ENCODE measurements around the gene HMGN2.
A peak's percentile ranks its signal among the peaks of the same experiment; 100 is the strongest.
"Not testable (repeated sequence)": the region's sequence is repeated elsewhere in the genome, so short reads cannot be mapped to it uniquely, and the experiment has no call there.

Gene HMGN2

DNA sequence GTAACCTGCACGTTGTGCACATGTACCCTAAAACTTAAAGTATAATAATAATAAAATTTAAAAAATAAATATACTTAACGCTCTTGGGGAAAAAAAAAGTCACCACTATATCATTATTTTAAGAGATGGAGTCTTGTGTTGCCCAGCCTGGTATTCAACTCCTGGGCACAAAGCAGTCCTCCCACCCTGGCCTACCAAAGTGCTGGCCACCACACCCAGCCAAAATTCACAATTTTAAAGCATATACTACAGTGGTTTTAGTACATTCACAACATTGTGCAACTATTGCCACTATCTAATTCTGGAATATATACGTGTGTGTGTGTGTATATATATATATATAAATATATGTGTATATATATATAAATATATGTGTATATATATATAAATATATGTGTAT, 5.9 kb downstream of the HMGN2 start:
- Histone ChIP-seq H3K9me3 (ENCODE audit: control insufficient read depth in 1 of 2, low read length in 2 of 2) (no peaks in the 10 kb centered on the region), H3K36me3 (ENCODE audit: control insufficient read depth in 1 of 2, insufficient read depth in 2 of 2, low read length in 2 of 2) (peaks cover 23 to 29% of the 10 kb centered on the region in 2 donors), H3K4me1 (ENCODE audit: control insufficient read depth in 1 of 2, insufficient read depth in 2 of 2, low read length in 2 of 2) (peaks cover 12 to 20% of the 10 kb centered on the region in 2 donors), H3K27me3 (ENCODE audit: low read depth, low read length) (no peaks in the 10 kb centered on the region), H3K27ac (ENCODE audit: low read length) (no peak overlapping the region), H3K4me3 (ENCODE audit: low read depth in 1 of 2, low read length in 2 of 2) (no peak overlapping the region)

DNA sequence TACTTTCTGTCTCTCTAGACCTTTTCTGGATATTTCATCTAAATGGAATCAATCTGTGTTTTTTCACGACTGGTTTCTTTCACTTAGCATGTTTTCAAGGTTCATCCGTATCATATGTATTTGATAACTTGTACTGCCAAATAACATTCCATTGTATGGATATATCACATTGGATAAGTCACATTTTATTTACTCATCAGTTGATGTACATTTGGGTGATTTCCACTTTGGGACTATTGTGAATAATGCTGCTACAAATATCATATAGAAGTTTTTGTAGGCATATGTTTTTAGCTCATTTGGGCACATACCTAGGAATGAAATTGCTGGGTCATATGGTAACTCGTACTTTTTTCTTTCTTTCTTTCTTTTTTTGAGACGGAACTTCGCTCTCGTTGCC, 6.7 kb downstream of the HMGN2 start:
- H3K27me3 ChIP-seq (ENCODE audit: low read depth, low read length), result no peaks in the 10 kb centered on the region
- peaks cover 21 to 24% of the 10 kb centered on the region in 2 donors for H3K36me3 ChIP-seq (ENCODE audit: control insufficient read depth in 1 of 2, insufficient read depth in 2 of 2, low read length in 2 of 2)
- H3K27ac ChIP-seq (ENCODE audit: low read length), result no peak overlapping the region
- peaks cover 5 to 12% of the 10 kb centered on the region in 2 donors for H3K4me1 ChIP-seq (ENCODE audit: control insufficient read depth in 1 of 2, insufficient read depth in 2 of 2, low read length in 2 of 2)
- no peak overlapping the region for H3K4me3 ChIP-seq (ENCODE audit: low read depth in 1 of 2, low read length in 2 of 2)
- H3K9me3 ChIP-seq (ENCODE audit: control insufficient read depth in 1 of 2, low read length in 2 of 2), result no peaks in the 10 kb centered on the region

DNA sequence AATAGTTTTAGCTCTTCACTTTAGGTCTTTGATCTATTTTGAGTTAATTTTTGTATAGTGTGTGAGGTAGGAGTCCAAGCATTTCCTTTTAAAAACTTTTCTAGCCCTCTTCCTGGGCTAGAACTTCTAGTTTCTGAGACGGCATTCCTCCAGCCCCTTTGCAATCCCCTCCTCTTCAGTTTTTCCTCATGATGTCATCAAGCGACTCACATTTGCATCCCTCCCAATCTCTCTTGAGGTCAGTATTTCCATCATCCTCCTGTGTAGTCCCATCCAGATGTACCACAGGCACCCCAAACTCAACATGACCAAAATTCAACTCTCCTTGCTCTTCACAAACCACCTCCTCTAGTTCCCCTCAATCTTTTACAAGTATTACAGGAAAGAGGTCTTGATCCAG, 10.7 kb downstream of the HMGN2 start:
- no peaks in the 10 kb centered on the region for H3K27me3 ChIP-seq (ENCODE audit: low read depth, low read length)
- H3K36me3 ChIP-seq (ENCODE audit: control insufficient read depth in 1 of 2, insufficient read depth in 2 of 2, low read length in 2 of 2), result no peaks in the 10 kb centered on the region
- no peaks in the 10 kb centered on the region for H3K9me3 ChIP-seq (ENCODE audit: control insufficient read depth in 1 of 2, low read length in 2 of 2)
- no peak overlapping the region for H3K27ac ChIP-seq (ENCODE audit: low read length)
- H3K4me3 ChIP-seq (ENCODE audit: low read depth in 1 of 2, low read length in 2 of 2), result no peak overlapping the region
- no peaks in the 10 kb centered on the region for H3K4me1 ChIP-seq (ENCODE audit: control insufficient read depth in 1 of 2, insufficient read depth in 2 of 2, low read length in 2 of 2)

DNA sequence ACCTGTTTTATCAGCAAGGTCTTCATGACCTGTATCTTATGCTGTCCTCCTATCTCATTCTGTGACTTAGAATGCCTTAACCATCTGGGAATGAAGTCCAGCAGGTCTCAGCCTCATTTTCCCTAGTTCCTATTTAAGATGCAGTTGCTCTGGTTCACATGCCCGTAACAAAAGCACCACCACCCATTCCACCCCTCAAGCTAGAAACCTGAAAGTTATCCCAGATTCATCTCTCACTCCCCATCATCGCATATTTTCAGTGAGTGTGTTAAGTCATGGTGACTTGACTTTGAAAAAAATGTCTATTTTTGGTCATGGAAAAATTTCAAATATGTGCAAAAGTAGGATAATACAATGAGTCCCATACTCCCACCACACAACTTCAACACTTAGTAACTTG, 11.7 kb downstream of the HMGN2 start:
- Histone ChIP-seq H3K4me3 (ENCODE audit: low read depth in 1 of 2, low read length in 2 of 2) (no peak overlapping the region), H3K4me1 (ENCODE audit: control insufficient read depth in 1 of 2, insufficient read depth in 2 of 2, low read length in 2 of 2) (no peaks in the 10 kb centered on the region), H3K27ac (ENCODE audit: low read length) (no peak overlapping the region), H3K9me3 (ENCODE audit: control insufficient read depth in 1 of 2, low read length in 2 of 2) (no peaks in the 10 kb centered on the region), H3K36me3 (ENCODE audit: control insufficient read depth in 1 of 2, insufficient read depth in 2 of 2, low read length in 2 of 2) (no peaks in the 10 kb centered on the region), H3K27me3 (ENCODE audit: low read depth, low read length) (no peaks in the 10 kb centered on the region)

DNA sequence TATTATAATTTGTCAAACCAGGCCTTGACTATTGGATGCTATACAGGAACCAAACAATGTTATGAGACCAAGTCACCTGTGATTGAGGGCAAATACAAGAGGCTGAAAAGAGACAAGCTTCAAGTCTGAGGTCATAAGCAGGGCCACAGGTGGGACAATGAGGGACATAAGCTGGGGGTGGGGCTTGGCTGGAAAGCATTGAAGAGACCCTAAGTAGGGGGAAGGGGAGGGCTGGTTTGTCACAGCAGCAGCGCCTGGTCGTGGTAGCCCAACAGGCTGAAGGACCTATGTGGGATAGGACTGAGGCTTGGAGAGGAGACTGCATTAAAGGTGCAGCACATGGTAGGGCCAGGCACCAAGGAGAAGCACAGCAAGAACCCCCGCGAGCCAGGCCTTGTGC, 17.9 kb downstream of the HMGN2 start:
- Histone ChIP-seq H3K27me3 (ENCODE audit: low read depth, low read length) (no peaks in the 10 kb centered on the region), H3K9me3 (ENCODE audit: control insufficient read depth in 1 of 2, low read length in 2 of 2) (no peaks in the 10 kb centered on the region), H3K36me3 (ENCODE audit: control insufficient read depth in 1 of 2, insufficient read depth in 2 of 2, low read length in 2 of 2) (no peaks in the 10 kb centered on the region), H3K4me3 (ENCODE audit: low read depth in 1 of 2, low read length in 2 of 2) (no peak overlapping the region), H3K27ac (ENCODE audit: low read length) (no peak overlapping the region), H3K4me1 (ENCODE audit: control insufficient read depth in 1 of 2, insufficient read depth in 2 of 2, low read length in 2 of 2) (no peaks in the 10 kb centered on the region)

DNA sequence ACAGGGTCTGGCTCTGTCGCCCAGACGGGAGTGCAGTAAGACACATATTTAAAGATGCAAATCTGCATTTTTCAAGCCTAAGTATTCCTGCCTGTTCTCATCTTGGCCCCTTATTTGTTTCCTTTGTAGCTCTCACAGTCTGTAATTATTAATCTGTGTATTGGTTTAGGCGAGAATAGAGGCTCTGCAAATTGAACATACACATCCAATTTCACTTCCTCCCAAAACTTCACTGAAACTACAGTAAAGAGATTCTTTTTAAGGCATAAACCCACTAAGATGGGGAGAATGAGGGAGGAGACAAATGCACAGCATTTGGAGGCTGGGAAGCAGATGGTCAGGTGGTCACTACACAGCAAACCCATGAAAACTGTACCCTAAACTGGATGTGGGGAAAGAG, 21.0 kb downstream of the HMGN2 start:
- no peaks in the 10 kb centered on the region for H3K36me3 ChIP-seq (ENCODE audit: control insufficient read depth in 1 of 2, insufficient read depth in 2 of 2, low read length in 2 of 2)
- H3K9me3 ChIP-seq (ENCODE audit: control insufficient read depth in 1 of 2, low read length in 2 of 2), result no peaks in the 10 kb centered on the region
- no peak overlapping the region for H3K27ac ChIP-seq (ENCODE audit: low read length)
- H3K4me1 ChIP-seq (ENCODE audit: control insufficient read depth in 1 of 2, insufficient read depth in 2 of 2, low read length in 2 of 2), result no peaks in the 10 kb centered on the region
- H3K27me3 ChIP-seq (ENCODE audit: low read depth, low read length), result no peaks in the 10 kb centered on the region
- H3K4me3 ChIP-seq (ENCODE audit: low read depth in 1 of 2, low read length in 2 of 2), result no peak overlapping the region

DNA sequence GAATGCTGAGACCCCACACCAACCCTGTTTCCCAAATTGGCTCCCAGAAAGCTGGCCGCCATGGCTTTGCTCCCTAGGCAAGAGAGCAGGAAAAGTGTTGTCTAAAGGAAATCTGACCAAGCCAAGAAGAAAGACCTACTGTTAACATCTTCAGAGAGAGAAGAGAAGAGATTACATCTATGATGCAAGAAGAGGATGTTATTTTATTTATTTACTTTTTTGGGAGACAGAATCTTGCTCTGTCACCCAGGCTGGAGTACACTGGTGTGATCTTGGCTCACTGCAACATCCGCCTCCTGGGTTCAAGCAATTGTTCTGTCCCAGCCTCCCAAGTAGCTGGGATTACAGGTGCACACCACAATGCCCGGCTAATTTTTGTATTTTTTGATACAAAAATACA, 21.7 kb downstream of the HMGN2 start:
- no peak overlapping the region for H3K27ac ChIP-seq (ENCODE audit: low read length)
- no peak overlapping the region for H3K4me3 ChIP-seq (ENCODE audit: low read depth in 1 of 2, low read length in 2 of 2)
- H3K36me3 ChIP-seq (ENCODE audit: control insufficient read depth in 1 of 2, insufficient read depth in 2 of 2, low read length in 2 of 2), result no peaks in the 10 kb centered on the region
- no peaks in the 10 kb centered on the region for H3K4me1 ChIP-seq (ENCODE audit: control insufficient read depth in 1 of 2, insufficient read depth in 2 of 2, low read length in 2 of 2)
- no peaks in the 10 kb centered on the region for H3K9me3 ChIP-seq (ENCODE audit: control insufficient read depth in 1 of 2, low read length in 2 of 2)
- no peaks in the 10 kb centered on the region for H3K27me3 ChIP-seq (ENCODE audit: low read depth, low read length)

DNA sequence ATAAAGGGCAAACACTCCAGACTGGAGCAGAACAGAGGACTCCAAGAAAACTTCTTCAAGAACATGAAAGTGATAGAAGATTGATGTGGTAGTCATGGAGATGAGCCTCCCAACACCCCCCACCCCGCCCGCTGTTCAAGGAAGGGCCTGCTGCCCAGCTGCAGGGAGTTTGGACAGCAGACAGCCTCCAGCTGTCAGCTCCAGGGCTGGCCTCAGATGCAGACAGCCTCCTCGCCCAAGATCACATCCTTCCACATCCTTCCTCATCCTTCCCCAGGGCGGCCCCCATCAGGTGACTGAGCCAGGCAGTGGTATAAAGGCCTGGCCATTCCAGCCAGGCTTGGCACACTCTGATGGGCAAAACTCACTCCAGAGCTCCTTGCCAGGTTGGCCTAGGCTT, 24.6 kb downstream of the HMGN2 start:
- Histone ChIP-seq H3K9me3 (ENCODE audit: control insufficient read depth in 1 of 2, low read length in 2 of 2) (no peaks in the 10 kb centered on the region), H3K36me3 (ENCODE audit: control insufficient read depth in 1 of 2, insufficient read depth in 2 of 2, low read length in 2 of 2) (no peaks in the 10 kb centered on the region), H3K4me3 (ENCODE audit: low read depth in 1 of 2, low read length in 2 of 2) (no peak overlapping the region), H3K27ac (ENCODE audit: low read length) (no peak overlapping the region), H3K27me3 (ENCODE audit: low read depth, low read length) (no peaks in the 10 kb centered on the region), H3K4me1 (ENCODE audit: control insufficient read depth in 1 of 2, insufficient read depth in 2 of 2, low read length in 2 of 2) (peaks cover 0 to 12% of the 10 kb centered on the region in 2 donors)

DNA sequence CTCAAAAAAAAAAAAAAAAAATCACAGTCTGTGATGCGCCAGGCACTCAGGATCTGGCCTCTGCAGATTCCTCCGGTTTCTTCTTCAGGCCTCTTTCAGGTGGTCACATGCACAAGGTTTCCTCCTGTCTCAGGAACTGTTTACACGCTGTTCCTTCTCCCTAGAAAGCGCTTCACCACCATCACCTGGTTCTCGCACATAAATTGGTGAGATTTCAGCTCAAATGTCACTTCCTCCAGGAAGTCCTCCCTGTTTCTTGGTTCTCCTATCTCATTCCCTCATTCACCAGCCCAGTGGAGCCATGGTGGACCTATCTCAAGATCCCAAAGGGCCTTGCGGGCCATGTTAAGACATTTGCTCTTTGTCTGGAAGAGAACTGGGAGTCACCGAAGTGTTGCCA, 26.7 kb downstream of the HMGN2 start:
- Histone ChIP-seq H3K27me3 (ENCODE audit: low read depth, low read length) (no peaks in the 10 kb centered on the region), H3K27ac (ENCODE audit: low read length) (no peak overlapping the region), H3K9me3 (ENCODE audit: control insufficient read depth in 1 of 2, low read length in 2 of 2) (no peaks in the 10 kb centered on the region), H3K4me3 (ENCODE audit: low read depth in 1 of 2, low read length in 2 of 2) (no peak overlapping the region), H3K4me1 (ENCODE audit: control insufficient read depth in 1 of 2, insufficient read depth in 2 of 2, low read length in 2 of 2) (peaks cover 0 to 12% of the 10 kb centered on the region in 2 donors), H3K36me3 (ENCODE audit: control insufficient read depth in 1 of 2, insufficient read depth in 2 of 2, low read length in 2 of 2) (no peaks in the 10 kb centered on the region)

DNA sequence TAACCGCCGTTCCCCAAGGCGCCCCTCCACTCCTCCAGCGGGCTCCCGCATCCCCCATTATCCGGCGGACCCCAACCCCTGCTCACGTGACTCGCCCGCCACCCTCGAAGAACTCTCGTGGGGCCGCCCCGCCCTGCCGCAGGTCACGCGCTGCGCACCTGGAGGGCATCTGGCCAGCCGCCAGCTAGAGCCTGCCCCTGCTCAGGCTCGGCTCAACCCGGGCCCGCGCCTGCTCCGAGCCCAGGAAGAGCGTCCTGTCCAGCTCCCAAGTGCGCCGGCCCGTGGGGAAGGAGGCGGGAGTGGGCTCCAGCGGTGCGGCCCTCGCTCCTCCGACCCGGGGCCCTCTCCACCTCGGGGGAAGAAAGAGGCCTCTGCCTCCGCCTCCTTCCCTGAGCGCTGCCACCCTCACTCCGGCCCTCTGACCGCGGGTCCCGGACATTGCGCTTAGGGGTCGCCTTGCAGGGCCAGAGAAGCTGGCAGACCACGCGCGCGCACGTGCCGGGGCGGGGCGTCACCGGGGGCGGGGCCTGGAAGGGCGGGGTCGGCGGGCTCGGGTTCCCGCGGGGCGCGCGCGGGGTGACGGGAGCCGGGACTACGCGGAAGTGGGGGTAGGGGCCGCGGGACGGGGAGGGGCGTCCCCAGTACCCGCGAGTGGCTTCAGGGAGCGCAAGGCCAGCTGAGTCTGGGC, 28.4 kb downstream of the HMGN2 start:
- Histone ChIP-seq H3K27ac (ENCODE audit: low read length) (peak overlapping the region; percentile 87), H3K9me3 (ENCODE audit: control insufficient read depth in 1 of 2, low read length in 2 of 2) (no peaks in the 10 kb centered on the region), H3K27me3 (ENCODE audit: low read depth, low read length) (no peaks in the 10 kb centered on the region), H3K4me3 (ENCODE audit: low read depth in 1 of 2, low read length in 2 of 2) (peak overlapping the region; percentile 80 to 84), H3K4me1 (ENCODE audit: control insufficient read depth in 1 of 2, insufficient read depth in 2 of 2, low read length in 2 of 2) (peaks cover 0 to 12% of the 10 kb centered on the region in 2 donors), H3K36me3 (ENCODE audit: control insufficient read depth in 1 of 2, insufficient read depth in 2 of 2, low read length in 2 of 2) (no peaks in the 10 kb centered on the region)

DNA sequence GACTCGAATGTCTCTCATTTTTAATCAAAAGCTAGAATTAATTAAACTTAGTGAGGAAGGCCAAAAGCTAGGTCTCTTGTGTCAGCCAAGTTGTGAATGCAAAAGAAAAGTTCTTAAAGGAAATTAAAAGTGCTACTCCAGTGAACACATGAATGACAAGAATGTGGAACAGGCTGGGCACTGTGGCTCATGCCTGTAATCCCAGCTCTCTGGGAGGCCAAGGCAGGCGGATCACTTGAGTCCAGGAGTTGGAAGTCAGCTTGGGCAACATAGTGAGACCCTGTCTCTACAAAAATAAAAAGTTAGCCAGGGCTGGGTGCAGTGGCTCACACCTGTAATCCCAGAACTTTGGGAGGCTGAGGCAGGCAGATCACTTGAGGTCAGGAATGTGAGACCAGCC, 38.5 kb downstream of the HMGN2 start:
- H3K27ac ChIP-seq (ENCODE audit: low read length); H3K27me3 ChIP-seq (ENCODE audit: low read depth, low read length); H3K4me3 ChIP-seq (ENCODE audit: low read depth in 1 of 2, low read length in 2 of 2); H3K36me3 ChIP-seq (ENCODE audit: control insufficient read depth in 1 of 2, insufficient read depth in 2 of 2, low read length in 2 of 2); H3K9me3 ChIP-seq (ENCODE audit: control insufficient read depth in 1 of 2, low read length in 2 of 2); H3K4me1 ChIP-seq (ENCODE audit: control insufficient read depth in 1 of 2, insufficient read depth in 2 of 2, low read length in 2 of 2): not testable (repeated sequence)

DNA sequence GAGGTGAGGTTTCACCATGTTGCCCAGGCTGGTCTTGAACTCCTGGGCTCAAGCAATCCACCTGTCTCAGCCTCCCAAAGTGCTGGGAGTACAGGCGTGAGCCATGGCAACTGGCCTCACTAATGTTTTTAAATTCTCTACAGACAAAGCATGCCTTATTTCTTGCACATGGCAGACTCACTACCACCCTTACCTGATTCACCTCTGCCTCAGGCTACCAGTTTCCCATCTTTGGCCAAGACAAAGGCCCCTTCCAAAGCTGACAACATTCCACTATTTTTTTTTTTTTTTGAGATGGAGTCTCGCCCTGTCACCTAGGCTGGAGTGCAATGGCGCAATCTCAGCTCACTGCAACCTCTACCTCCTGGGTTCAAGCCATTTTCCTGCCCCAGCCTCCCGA, 43.6 kb downstream of the HMGN2 start:
- not testable (repeated sequence) for H3K4me1 ChIP-seq (ENCODE audit: control insufficient read depth in 1 of 2, insufficient read depth in 2 of 2, low read length in 2 of 2); H3K27me3 ChIP-seq (ENCODE audit: low read depth, low read length); H3K27ac ChIP-seq (ENCODE audit: low read length); H3K9me3 ChIP-seq (ENCODE audit: control insufficient read depth in 1 of 2, low read length in 2 of 2); H3K4me3 ChIP-seq (ENCODE audit: low read depth in 1 of 2, low read length in 2 of 2); H3K36me3 ChIP-seq (ENCODE audit: control insufficient read depth in 1 of 2, insufficient read depth in 2 of 2, low read length in 2 of 2)

All from muscle layer of duodenum (tissue), 2 donors.